Esophagus squamous epithelium (tissue), 5 donors: ENCODE results near the gene AMN. TPM values are rescaled to one million over a fixed set of nuclear protein-coding genes. Genes with fewer than 3 reads are reported as not detected.

Experiments
- DNase-seq: peaks from one replicate; lab custom pipeline; 2025; lab: John Stamatoyannopoulos, UW
- H3K27ac ChIP-seq, 4 donors: fragments of 200-600 bp; sonication (generic); one replicate each; pipeline ENCODE4 v1.5.1; 2016 to 2019; ENCODE audit warnings: mild to moderate bottlenecking in 1 of 4
- H3K27me3 ChIP-seq, 4 donors: fragments of 200-600 bp; sonication (generic); 1 replicate in 3 of 4; 2 replicates in 1 of 4; pipeline versions ENCODE4 v1.5.1 to v1.6.0; 2017 to 2021; ENCODE audit warnings: antibody characterized with exemption in 1 of 4
- H3K36me3 ChIP-seq, 3 donors: fragments of 200-600 bp; sonication (generic); one replicate each; pipeline ENCODE4 v1.5.1; 2016 to 2019
- H3K4me1 ChIP-seq, 3 donors: fragments of 200-600 bp; sonication (generic); one replicate each; pipeline ENCODE4 v1.5.1; 2017 to 2019
- H3K4me3 ChIP-seq, 4 donors: fragments of 200-600 bp; sonication (generic); 1 replicate in 3 of 4; 2 replicates in 1 of 4; pipeline ENCODE4 v1.5.1; 2016 to 2019; ENCODE audit warnings: mild to moderate bottlenecking in 2 of 4, moderate library complexity in 1 of 4
- H3K9me3 ChIP-seq, 3 donors: fragments of 200-600 bp; sonication (generic); one replicate each; pipeline ENCODE4 v1.5.1; 2016 to 2019
- CTCF ChIP-seq, 6 experiments: fragments of 450-650 bp in 4 of 6; fragments of 200-600 bp in 2 of 6; sonication (generic) in 2 of 6; IDR thresholded peaks; one replicate each; pipeline ENCODE4 v1.5.1; 2016 to 2019; ENCODE audit warnings: antibody characterized with exemption in 6 of 6, mild to moderate bottlenecking in 4 of 6, moderate library complexity in 4 of 6
- POLR2A ChIP-seq, 4 donors: fragments of 450-650 bp; IDR thresholded peaks; one replicate each; pipeline ENCODE4 v1.6.1; 2017; ENCODE audit warnings: antibody characterized with exemption in 4 of 4, mild to moderate bottlenecking in 4 of 4, moderate library complexity in 3 of 4
- WGBS, 2 donors: methylation state at CpG; one replicate each; pipeline ENCODE4 v1.1.5; 2018; 5-methylcytosine and 5-hydroxymethylcytosine counted together
- intact Hi-C: fragments of 100-400 bp; cut with DNase I; formaldehyde crosslinking; loops from one replicate; pipeline ENCODE4 v1.15.0; 2022
- total RNA-seq, 4 donors: library from RNA; depleted of rRNA; stranded (reverse); fragments of >200 nt; gene quantifications; one replicate each; pipeline ENCODE4 v1.1.0, GENCODE V29; 2016
- donor health status: DM: yes; HTN: yes; CAD: no.

Gene AMN
- total RNA-seq, 4 donors from 2014 or later, result 7.6 to 24.0 (median 19.7) TPM

DNA sequence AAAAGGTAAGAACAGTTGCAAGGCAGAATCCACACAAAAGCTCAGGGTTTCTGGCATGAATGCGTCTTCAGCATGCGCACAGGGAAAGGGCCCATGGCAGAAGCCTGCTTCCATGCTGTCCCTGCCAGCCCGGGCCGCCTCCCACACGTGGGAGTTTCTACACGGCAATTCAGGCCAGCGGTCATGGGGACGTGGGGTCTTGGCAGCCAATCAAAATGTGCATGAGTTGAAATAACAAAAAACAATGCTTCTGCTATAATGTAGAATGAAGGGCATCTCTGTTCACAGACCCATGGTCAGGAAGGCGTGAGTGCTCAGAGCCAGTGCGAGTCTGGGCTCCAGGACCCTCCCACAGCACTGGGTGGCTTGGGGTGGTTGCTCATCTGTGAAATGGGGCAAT lies 28.6 kb downstream of the AMN start:
- Histone ChIP-seq H3K27ac (no peak overlapping the region), H3K4me1 (peaks cover 8 to 25% (median 8%) of the 10 kb centered on the region in 3 donors), H3K9me3 (no peaks in the 10 kb centered on the region), H3K4me3 (no peak overlapping the region), H3K27me3 (no peaks in the 10 kb centered on the region), H3K36me3 (peaks cover 29 to 95% (median 62%) of the 10 kb centered on the region in 3 donors)
- WGBS, 2 donors, result 74 to 80% methylated on average over 9 to 10 of the region's 10 CpGs
- no peak for DNase-seq
- TF ChIP-seq CTCF (IDR thresholded peaks at IDR 0.05), result no peak
- TF ChIP-seq POLR2A (IDR thresholded peaks at IDR 0.05), result no peak
- intact Hi-C loops, result no loop called here

DNA sequence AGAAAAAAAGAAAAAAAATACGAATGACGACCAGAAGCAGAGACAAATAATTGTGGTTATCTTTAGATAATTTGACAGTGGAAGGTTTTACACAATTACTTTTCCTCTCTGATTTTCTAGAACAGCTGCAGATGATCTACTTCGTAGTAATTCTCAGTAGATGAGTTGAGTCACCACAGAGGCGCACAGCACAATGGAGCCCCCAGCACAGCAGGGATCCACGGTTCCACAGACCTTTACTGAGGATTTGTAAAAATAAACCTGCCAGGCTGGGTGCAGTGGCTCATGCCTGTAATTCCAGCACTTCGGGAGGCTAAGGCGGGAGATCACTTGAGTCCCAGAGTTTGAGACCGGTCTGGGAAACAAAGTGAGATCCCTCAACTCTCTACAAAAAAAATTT lies 29.3 kb downstream of the AMN start:
- peaks cover 21 to 95% (median 56%) of the 10 kb centered on the region in 3 donors for H3K36me3 ChIP-seq
- peaks cover 8 to 25% (median 8%) of the 10 kb centered on the region in 3 donors for H3K4me1 ChIP-seq
- WGBS, 2 donors, result 74 to 77% methylated on average over 7 to 8 of the region's 8 CpGs
- no peak for TF ChIP-seq POLR2A (IDR thresholded peaks at IDR 0.05)
- no peak for TF ChIP-seq CTCF (IDR thresholded peaks at IDR 0.05)
- H3K27me3 ChIP-seq, result no peaks in the 10 kb centered on the region
- H3K27ac ChIP-seq, result no peak overlapping the region
- H3K9me3 ChIP-seq, result no peaks in the 10 kb centered on the region
- intact Hi-C loops, result no loop called here
- no peak overlapping the region for H3K4me3 ChIP-seq
- DNase-seq, result no peak

DNA sequence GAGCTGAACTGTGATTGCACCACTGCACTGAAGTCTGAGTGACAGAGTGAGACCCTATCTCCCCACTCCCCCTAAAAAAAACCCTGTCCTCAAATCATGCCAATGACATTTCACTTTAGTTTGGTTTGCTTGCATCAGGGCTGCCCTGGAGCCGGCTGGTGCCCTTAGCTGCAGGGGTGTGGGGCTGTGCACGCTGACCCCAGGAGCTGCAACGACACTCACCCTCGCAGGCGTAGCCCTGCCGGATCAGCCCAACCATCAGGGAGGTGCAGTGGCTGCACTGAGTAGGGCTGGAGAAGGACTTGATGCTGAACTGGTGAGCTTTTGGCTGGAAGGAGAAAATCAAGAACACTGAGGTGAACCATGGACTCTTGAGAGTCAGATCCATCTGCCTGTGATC lies 29.8 kb downstream of the AMN start:
- no peak for DNase-seq
- Histone ChIP-seq H3K4me1 (peaks cover 8 to 25% (median 8%) of the 10 kb centered on the region in 3 donors), H3K9me3 (no peaks in the 10 kb centered on the region), H3K27ac (no peak overlapping the region), H3K36me3 (peaks cover 18 to 95% (median 55%) of the 10 kb centered on the region in 3 donors), H3K27me3 (no peaks in the 10 kb centered on the region), H3K4me3 (no peak overlapping the region)
- TF ChIP-seq POLR2A (IDR thresholded peaks at IDR 0.05), result no peak
- TF ChIP-seq CTCF (IDR thresholded peaks at IDR 0.05), result no peak
- intact Hi-C loops, result no loop called here
- WGBS, 2 donors, result 86 to 93% methylated on average over 1 to 3 of the region's 6 CpGs

GRCh38 chr14:102953100-102953499 lies 30.6 kb downstream of the AMN start:
- DNase-seq, result no peak
- Histone ChIP-seq H3K36me3 (peaks cover 18 to 96% (median 58%) of the 10 kb centered on the region in 3 donors), H3K27ac (no peak overlapping the region), H3K4me3 (no peak overlapping the region), H3K27me3 (no peaks in the 10 kb centered on the region), H3K4me1 (peaks cover 8 to 25% (median 8%) of the 10 kb centered on the region in 3 donors), H3K9me3 (no peaks in the 10 kb centered on the region)
- intact Hi-C loops, result no loop called here
- TF ChIP-seq CTCF (IDR thresholded peaks at IDR 0.05) (no peak), POLR2A (IDR thresholded peaks at IDR 0.05) (no peak)
- WGBS, 2 donors, result 89 to 93% methylated on average over 7 to 13 of the region's 15 CpGs

DNA sequence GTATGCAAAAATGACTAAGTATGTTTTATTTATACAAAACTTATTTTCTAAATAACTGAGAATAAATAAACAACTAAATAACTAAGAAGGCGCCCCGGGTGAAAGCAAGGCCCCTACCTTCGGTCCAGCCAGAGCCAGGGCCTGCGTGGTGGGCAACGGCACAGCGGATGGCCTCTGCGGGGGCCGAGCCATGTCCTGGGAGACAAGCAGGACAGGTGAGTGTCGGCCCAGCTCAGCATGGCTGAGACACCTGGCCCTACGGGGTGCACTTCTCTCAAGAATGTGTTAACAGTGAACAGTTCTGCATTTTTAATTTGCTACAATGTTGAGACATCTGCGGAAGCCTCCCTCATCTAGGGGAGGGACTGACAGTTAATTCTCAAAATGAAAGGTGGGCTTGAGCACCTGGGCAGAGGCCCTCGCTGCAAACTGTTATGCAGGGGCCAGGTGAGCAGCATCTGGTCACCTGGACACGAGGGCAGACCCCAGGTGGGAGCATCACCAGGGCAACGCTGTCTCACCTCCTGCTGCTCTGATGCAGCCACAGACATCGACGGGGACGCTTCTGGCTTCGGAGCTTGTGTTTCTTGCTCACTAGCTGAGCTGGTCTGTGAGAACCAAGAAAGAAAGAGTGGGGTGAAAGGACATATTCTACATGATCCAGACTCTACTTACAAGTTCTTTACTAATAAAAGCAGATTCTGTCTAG lies 31.8 kb downstream of the AMN start:
- DNase-seq, result no peak
- H3K27ac ChIP-seq, result no peak overlapping the region
- WGBS, 2 donors, result 87 to 93% methylated on average over 17 of the region's 18 CpGs
- no peak overlapping the region for H3K4me3 ChIP-seq
- intact Hi-C loops, result no loop called here
- peaks cover 6 to 18% (median 8%) of the 10 kb centered on the region in 3 donors for H3K4me1 ChIP-seq
- H3K36me3 ChIP-seq, result peaks cover 27 to 100% (median 63%) of the 10 kb centered on the region in 3 donors
- no peaks in the 10 kb centered on the region for H3K9me3 ChIP-seq
- TF ChIP-seq POLR2A (IDR thresholded peaks at IDR 0.05), result no peak
- TF ChIP-seq CTCF (IDR thresholded peaks at IDR 0.05), result no peak
- no peaks in the 10 kb centered on the region for H3K27me3 ChIP-seq
